ENCODE measurements around the gene MALT1.

- TF ChIP-seq CTCF (IDR thresholded peaks at IDR 0.05) (no peak), POLR2A (IDR thresholded peaks at IDR 0.05) (no peak)
Observed at GRCh38 chr18:58674863-58675472, 3.7 kb downstream of the MALT1 start.
